ENCODE data around the gene MYOCD. TPM values are rescaled to one million over a fixed set of nuclear protein-coding genes. Genes with fewer than 3 reads are reported as not detected.

MYOCD gene
- total RNA-seq, 1 donor from 2014 or later = 0.04 TPM

GRCh38 chr17:12735517-12735916, 69.8 kb downstream of the MYOCD start:
- no peaks in the 10 kb centered on the region for H3K9me3 ChIP-seq (ENCODE audit: low read depth)
- peaks cover 4% of the 10 kb centered on the region for H3F3A ChIP-seq (ENCODE audit: low read depth)
- H3K27ac ChIP-seq = no peak overlapping the region
- Mint-ChIP-seq H3K4me1 (peaks cover 16% of the 10 kb centered on the region), H3K36me3 (no peaks in the 10 kb centered on the region), H3K4me3 (no peak overlapping the region), H3K27ac (no peak overlapping the region), H3K27me3 (ENCODE audit: insufficient read depth, low read depth) (peaks cover 6% of the 10 kb centered on the region), H3K9me3 (no peaks in the 10 kb centered on the region)
- no peak overlapping the region for H3K4me2 ChIP-seq
- no peaks in the 10 kb centered on the region for H3K27me3 ChIP-seq
- H3K4me3 ChIP-seq = no peak overlapping the region
- H3K79me2 ChIP-seq (ENCODE audit: low read depth) = no peaks in the 10 kb centered on the region
- no peak for DNase-seq (ENCODE audit: low spot score)
- TF ChIP-seq EZH2 (IDR thresholded peaks at IDR 0.05) (no peak), EZH2phosphoT487 (IDR thresholded peaks at IDR 0.05) (no peak), CTCF (IDR thresholded peaks at IDR 0.05) (no peak)
- H3K4me1 ChIP-seq = peaks cover 6% of the 10 kb centered on the region
- no peaks in the 10 kb centered on the region for H3K36me3 ChIP-seq
- no peak overlapping the region for H3K9ac ChIP-seq
- H4K20me1 ChIP-seq (ENCODE audit: low read depth) = no peaks in the 10 kb centered on the region
- H2AFZ ChIP-seq (replicated peaks) = no peak overlapping the region

- DNase-seq (ENCODE audit: low spot score) = no peak
- Mint-ChIP-seq H3K4me1 (peaks cover 7% of the 10 kb centered on the region), H3K36me3 (no peaks in the 10 kb centered on the region), H3K4me3 (no peak overlapping the region), H3K27me3 (ENCODE audit: insufficient read depth, low read depth) (peaks cover 7% of the 10 kb centered on the region), H3K9me3 (no peaks in the 10 kb centered on the region), H3K27ac (no peak overlapping the region)
- H3K4me2 ChIP-seq = no peak overlapping the region
- no peak overlapping the region for H3K4me3 ChIP-seq
- no peak overlapping the region for H3K27ac ChIP-seq
- no peaks in the 10 kb centered on the region for H4K20me1 ChIP-seq (ENCODE audit: low read depth)
- H3K36me3 ChIP-seq = no peaks in the 10 kb centered on the region
- TF ChIP-seq CTCF (IDR thresholded peaks at IDR 0.05) (no peak), EZH2phosphoT487 (IDR thresholded peaks at IDR 0.05) (no peak), EZH2 (IDR thresholded peaks at IDR 0.05) (no peak)
- no peaks in the 10 kb centered on the region for H3F3A ChIP-seq (ENCODE audit: low read depth)
- H3K9me3 ChIP-seq (ENCODE audit: low read depth) = no peaks in the 10 kb centered on the region
- H3K27me3 ChIP-seq = no peaks in the 10 kb centered on the region
- no peak overlapping the region for H2AFZ ChIP-seq (replicated peaks)
- H3K9ac ChIP-seq = no peak overlapping the region
- no peaks in the 10 kb centered on the region for H3K4me1 ChIP-seq
- no peaks in the 10 kb centered on the region for H3K79me2 ChIP-seq (ENCODE audit: low read depth)
Measured at GRCh38 chr17:12736526-12736925, 70.8 kb downstream of the MYOCD start.

GRCh38 chr17:12737740-12738469, 72.2 kb downstream of the MYOCD start:
- Histone ChIP-seq H4K20me1 (ENCODE audit: low read depth) (no peaks in the 10 kb centered on the region), H3K27me3 (no peaks in the 10 kb centered on the region), H2AFZ (replicated peaks) (no peak overlapping the region), H3K9me3 (ENCODE audit: low read depth) (no peaks in the 10 kb centered on the region), H3F3A (ENCODE audit: low read depth) (no peaks in the 10 kb centered on the region), H3K4me1 (peaks cover 4% of the 10 kb centered on the region), H3K27ac (no peak overlapping the region), H3K4me3 (no peak overlapping the region), H3K36me3 (no peaks in the 10 kb centered on the region), H3K9ac (no peak overlapping the region), H3K79me2 (ENCODE audit: low read depth) (no peaks in the 10 kb centered on the region), H3K4me2 (no peak overlapping the region)
- no peaks in the 10 kb centered on the region for H3K36me3 Mint-ChIP-seq
- peak; percentile 38 for DNase-seq (ENCODE audit: low spot score)
- no peak overlapping the region for H3K4me3 Mint-ChIP-seq
- peaks cover 9% of the 10 kb centered on the region for H3K27me3 Mint-ChIP-seq (ENCODE audit: insufficient read depth, low read depth)
- no peak overlapping the region for H3K27ac Mint-ChIP-seq
- TF ChIP-seq EZH2phosphoT487 (IDR thresholded peaks at IDR 0.05) (no peak), EZH2 (IDR thresholded peaks at IDR 0.05) (no peak), CTCF (IDR thresholded peaks at IDR 0.05) (no peak)
- no peaks in the 10 kb centered on the region for H3K9me3 Mint-ChIP-seq
- peaks cover 5% of the 10 kb centered on the region for H3K4me1 Mint-ChIP-seq

All from neural progenitor cell (in vitro differentiated cells).